CD4-positive, alpha-beta T cell (primary cell): ENCODE data around the gene BIN1. TPM values are rescaled to one million over a fixed set of nuclear protein-coding genes. Genes with fewer than 3 reads are reported as not detected.

Experiments
- ATAC-seq: fragments of 200-7000 bp; cut with Tn5 transposase; one replicate; pipeline ENCODE4 v1.10.0; 2022; ENCODE audit warnings: mild to moderate bottlenecking; ENCODE audit not compliant: poor library complexity
- CTCF ChIA-PET: fragments of 350-600 bp; sonication (Branson Sonifier 250); formaldehyde crosslinking; loops from one replicate; lab custom pipeline; 2021; ENCODE audit warnings: antibody characterized with exemption, inconsistent platforms; lab: Charles Lee
- POLR2A ChIA-PET: fragments of 350-600 bp; sonication (Branson Sonifier 250); formaldehyde crosslinking; loops from one replicate; lab custom pipeline; 2021; ENCODE audit warnings: antibody characterized with exemption, inconsistent platforms; lab: Charles Lee
- DNase-seq, 14 experiments: peaks; one replicate each; pipeline ENCODE4 v3.0.0-alpha.2; 2013 to 2020; ENCODE audit warnings: mixed read lengths in 2 of 14
- H3K27ac ChIP-seq, 2 donors: one replicate each; pipeline versions ENCODE4 v1.5.1 to v1.7.0; 2013; ENCODE audit warnings: low read length in 2 of 2, low read depth in 1 of 2, mild to moderate bottlenecking in 1 of 2
- H3K27me3 ChIP-seq, 2 experiments: 1 replicate in 1 of 2; 2 replicates in 1 of 2; pipeline versions ENCODE4 v1.6.1 to v1.7.0; 2013; ENCODE audit warnings: low read length in 2 of 2, control low read depth in 1 of 2, mild to moderate bottlenecking in 1 of 2, moderate library complexity in 1 of 2; ENCODE audit not compliant: insufficient read depth in 2 of 2, control insufficient read depth in 1 of 2
- H3K36me3 ChIP-seq: one replicate; pipeline ENCODE4 v1.6.1; 2013; ENCODE audit warnings: low read length, control low read depth; ENCODE audit not compliant: insufficient read depth
- H3K4me1 ChIP-seq: one replicate; pipeline ENCODE4 v1.6.1; 2013; ENCODE audit warnings: low read length, control low read depth; ENCODE audit not compliant: insufficient read depth
- H3K4me3 ChIP-seq: one replicate; pipeline ENCODE4 v1.5.1; 2013; ENCODE audit warnings: mild to moderate bottlenecking, low read length, moderate library complexity
- H3K9me3 ChIP-seq, 2 experiments: 1 replicate in 1 of 2; 2 replicates in 1 of 2; pipeline versions ENCODE4 v1.6.1 to v1.7.0; 2013; ENCODE audit warnings: low read length in 2 of 2, mild to moderate bottlenecking in 2 of 2, control low read depth in 1 of 2, moderate library complexity in 1 of 2; ENCODE audit not compliant: control insufficient read depth in 1 of 2, insufficient read depth in 1 of 2
- H3K27ac Mint-ChIP-seq: one replicate; pipeline ENCODE4 v1.8.0; 2020; ENCODE audit warnings: mixed read lengths
- H3K27me3 Mint-ChIP-seq: one replicate; pipeline ENCODE4 v1.8.0; 2021; ENCODE audit warnings: mixed read lengths
- H3K36me3 Mint-ChIP-seq: one replicate; pipeline ENCODE4 v1.8.0; 2021; ENCODE audit warnings: low read depth, mixed read lengths
- H3K4me1 Mint-ChIP-seq: one replicate; pipeline ENCODE4 v1.8.0; 2021; ENCODE audit warnings: low read depth, mixed read lengths
- H3K4me3 Mint-ChIP-seq: one replicate; pipeline ENCODE4 v1.8.0; 2020; ENCODE audit warnings: mild to moderate bottlenecking, mixed read lengths
- H3K9me3 Mint-ChIP-seq: one replicate; pipeline ENCODE4 v1.8.0; 2020; ENCODE audit warnings: mixed read lengths
- intact Hi-C, 2 experiments: fragments of 100-400 bp; cut with DNase I in 1 of 2; cut with micrococcal nuclease in 1 of 2; formaldehyde crosslinking; loops; one replicate each; pipeline versions ENCODE4 v1.15.1 to v1.9.0; 2023 to 2025; cut with DNase I, micrococcal nuclease
- total RNA-seq, 174 experiments: library from RNA in 2 of 174; stranded (reverse) in 2 of 174; gene quantifications; one replicate each; pipeline ENCODE4 v1.2.3 and lab custom pipeline; 2021 to 2026
- TF ChIP-seq, protein P1 (sequence below): fragments of 200-600 bp; IDR thresholded peaks from one replicate; pipeline ENCODE4 v1.8.0; 2022; ENCODE audit warnings: antibody characterized with exemption, mild to moderate bottlenecking

The BIN1 gene
- total RNA-seq, 2 experiments from 2014 or later = 98.8 to 104 TPM

- H3K36me3 Mint-ChIP-seq = peaks cover 62% of the 10 kb centered on the region
- intact Hi-C loops = loop anchor here (1.0 to 10.0 kb wide), 5 partner anchors 38 to 410 kb away; partner anchors contain the start of gene BIN1 (in 2 of the 2)
- no peak for ATAC-seq
Measured at GRCh38 chr2:127068351-127068741, 38.6 kb downstream of the BIN1 start.

DNA sequence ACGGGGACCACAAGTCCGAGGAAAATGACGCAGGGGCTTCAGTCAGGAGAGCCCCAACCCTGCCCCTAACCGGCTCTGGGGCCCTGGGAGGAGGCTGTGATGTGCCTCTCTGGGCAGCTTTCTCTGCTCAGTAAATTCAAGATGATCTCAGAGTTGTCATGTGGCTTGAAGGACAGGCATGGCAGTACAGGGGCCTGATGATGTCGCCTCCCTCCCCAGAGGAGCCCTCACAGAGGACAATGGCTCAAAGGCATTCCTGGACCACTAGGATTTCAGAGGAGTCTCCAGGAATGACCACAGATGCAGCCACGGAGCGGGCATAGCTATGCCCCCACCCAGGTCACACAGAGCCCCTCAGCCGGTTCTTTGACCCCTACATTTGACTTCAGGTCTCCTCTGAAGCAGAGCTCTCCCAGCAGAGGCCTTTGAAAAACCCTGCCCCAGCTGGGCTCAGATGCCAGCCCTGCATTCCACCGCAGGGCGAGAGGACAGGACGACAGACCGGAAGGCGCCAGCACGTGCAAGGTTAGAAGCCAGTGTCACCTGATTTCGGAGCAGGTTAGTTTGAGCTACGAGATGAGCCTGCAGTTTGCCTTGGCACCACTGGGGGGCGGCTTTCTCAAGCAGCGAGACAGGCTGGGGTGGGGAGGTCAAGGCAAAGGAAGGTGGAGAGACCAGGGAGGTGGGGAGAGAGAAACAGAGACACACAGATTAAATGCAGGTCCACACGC, 39.2 kb downstream of the BIN1 start:
- H3K36me3 ChIP-seq = peaks cover 91% of the 10 kb centered on the region
- Mint-ChIP-seq H3K9me3 (no peaks in the 10 kb centered on the region), H3K36me3 (peaks cover 63% of the 10 kb centered on the region), H3K27ac (peak overlapping the region; percentile 62), H3K4me3 (no peak overlapping the region), H3K27me3 (no peaks in the 10 kb centered on the region), H3K4me1 (peaks cover 29% of the 10 kb centered on the region)
- H3K9me3 ChIP-seq = peaks cover 0 to 5% of the 10 kb centered on the region in 2 experiments
- no peak overlapping the region for H3K4me3 ChIP-seq
- POLR2A ChIA-PET = interaction anchor here (2.7 to 3.9 kb wide), 2 partner anchors 13 to 17 kb away, joined by 20 read pairs; no protein-coding TSS in a partner anchor
- CTCF ChIA-PET = interaction anchor here (0.7 to 1.1 kb wide), 7 partner anchors 10 to 406 kb away, joined by 3 to 9 read pairs (median 4); no protein-coding TSS in a partner anchor
- peak overlapping the region in 1 of 2 donors; percentile 29 for H3K27ac ChIP-seq
- peak; percentile 51 to 85 (median 63) for DNase-seq
- intact Hi-C loops = loop anchor here (1.0 to 10.0 kb wide), 5 partner anchors 39 to 411 kb away; partner anchors contain the start of gene BIN1 (in 2 of the 2)
- TF ChIP-seq, protein P1, sequence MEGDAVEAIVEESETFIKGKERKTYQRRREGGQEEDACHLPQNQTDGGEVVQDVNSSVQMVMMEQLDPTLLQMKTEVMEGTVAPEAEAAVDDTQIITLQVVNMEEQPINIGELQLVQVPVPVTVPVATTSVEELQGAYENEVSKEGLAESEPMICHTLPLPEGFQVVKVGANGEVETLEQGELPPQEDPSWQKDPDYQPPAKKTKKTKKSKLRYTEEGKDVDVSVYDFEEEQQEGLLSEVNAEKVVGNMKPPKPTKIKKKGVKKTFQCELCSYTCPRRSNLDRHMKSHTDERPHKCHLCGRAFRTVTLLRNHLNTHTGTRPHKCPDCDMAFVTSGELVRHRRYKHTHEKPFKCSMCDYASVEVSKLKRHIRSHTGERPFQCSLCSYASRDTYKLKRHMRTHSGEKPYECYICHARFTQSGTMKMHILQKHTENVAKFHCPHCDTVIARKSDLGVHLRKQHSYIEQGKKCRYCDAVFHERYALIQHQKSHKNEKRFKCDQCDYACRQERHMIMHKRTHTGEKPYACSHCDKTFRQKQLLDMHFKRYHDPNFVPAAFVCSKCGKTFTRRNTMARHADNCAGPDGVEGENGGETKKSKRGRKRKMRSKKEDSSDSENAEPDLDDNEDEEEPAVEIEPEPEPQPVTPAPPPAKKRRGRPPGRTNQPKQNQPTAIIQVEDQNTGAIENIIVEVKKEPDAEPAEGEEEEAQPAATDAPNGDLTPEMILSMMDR = peak; percentile 83
- H3K4me1 ChIP-seq = peaks cover 50% of the 10 kb centered on the region
- H3K27me3 ChIP-seq = no peaks in the 10 kb centered on the region
- ATAC-seq = peak; percentile 67

More at GRCh38 chr2:127068351-127068741, 38.6 kb downstream of the BIN1 start:
- DNase-seq = no peak
- H3K36me3 ChIP-seq = peaks cover 91% of the 10 kb centered on the region
- no peaks in the 10 kb centered on the region for H3K27me3 Mint-ChIP-seq
- H3K9me3 ChIP-seq = peaks cover 0 to 5% of the 10 kb centered on the region in 2 experiments
- H3K4me1 Mint-ChIP-seq = peaks cover 29% of the 10 kb centered on the region
- H3K4me3 Mint-ChIP-seq = no peak overlapping the region
- H3K4me3 ChIP-seq = no peak overlapping the region
- ChIA-PET POLR2A (interaction anchor here (2.7 to 3.9 kb wide), 2 partner anchors 13 to 17 kb away, joined by 20 read pairs; no protein-coding TSS in a partner anchor), CTCF (interaction anchor here (0.8 to 1.1 kb wide), 6 partner anchors 9 to 64 kb away, joined by 3 to 9 read pairs (median 5); no protein-coding TSS in a partner anchor)
- H3K4me1 ChIP-seq = peaks cover 53% of the 10 kb centered on the region
- H3K9me3 Mint-ChIP-seq = no peaks in the 10 kb centered on the region
- no peak overlapping the region for H3K27ac ChIP-seq
- no peaks in the 10 kb centered on the region for H3K27me3 ChIP-seq
- peak overlapping the region; percentile 62 for H3K27ac Mint-ChIP-seq
- TF ChIP-seq, protein P1 = no peak

DNA sequence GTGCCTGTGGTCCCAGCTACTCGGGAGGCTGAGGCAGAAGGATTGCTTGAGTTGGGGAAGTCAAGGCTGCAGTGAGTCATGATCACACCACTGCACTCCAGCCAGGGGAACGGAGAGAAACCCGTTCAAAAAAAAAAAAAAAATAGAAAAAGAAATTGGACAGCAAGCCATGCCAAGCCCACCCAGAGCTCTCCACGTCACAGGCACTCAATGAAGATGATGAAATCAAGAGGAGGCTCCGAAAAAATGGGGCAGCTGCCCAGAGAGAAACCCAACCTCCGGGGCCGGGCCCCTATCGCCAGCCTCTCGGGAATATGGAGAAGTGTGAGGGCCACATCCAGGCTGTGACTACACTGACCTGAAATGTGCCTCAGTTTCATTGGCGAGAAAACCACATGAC, 40.0 kb downstream of the BIN1 start:
- Histone ChIP-seq H3K9me3 (peaks cover 0 to 5% of the 10 kb centered on the region in 2 experiments), H3K27me3 (no peaks in the 10 kb centered on the region), H3K4me1 (peaks cover 50% of the 10 kb centered on the region), H3K36me3 (peaks cover 91% of the 10 kb centered on the region), H3K4me3 (no peak overlapping the region), H3K27ac (no peak overlapping the region)
- Mint-ChIP-seq H3K27me3 (no peaks in the 10 kb centered on the region), H3K27ac (no peak overlapping the region), H3K4me3 (no peak overlapping the region), H3K4me1 (peaks cover 23% of the 10 kb centered on the region), H3K9me3 (no peaks in the 10 kb centered on the region), H3K36me3 (peaks cover 62% of the 10 kb centered on the region)
- no peak for ATAC-seq
- POLR2A ChIA-PET = no interaction called here
- CTCF ChIA-PET = no interaction called here
- TF ChIP-seq, protein P1 = no peak
- peak in 2 of 14 experiments; percentile 49 to 68 for DNase-seq
- intact Hi-C loops = loop anchor here (5.0 to 10.0 kb wide), 2 partner anchors 78 to 105 kb away; no protein-coding TSS in a partner anchor
